ENCODE data around the gene BOD1L2. TPM values are rescaled to one million over a fixed set of nuclear protein-coding genes. Genes with fewer than 3 reads are reported as not detected.

Gene BOD1L2
- not detected for polyA plus RNA-seq (ENCODE audit: insufficient read length)

DNA sequence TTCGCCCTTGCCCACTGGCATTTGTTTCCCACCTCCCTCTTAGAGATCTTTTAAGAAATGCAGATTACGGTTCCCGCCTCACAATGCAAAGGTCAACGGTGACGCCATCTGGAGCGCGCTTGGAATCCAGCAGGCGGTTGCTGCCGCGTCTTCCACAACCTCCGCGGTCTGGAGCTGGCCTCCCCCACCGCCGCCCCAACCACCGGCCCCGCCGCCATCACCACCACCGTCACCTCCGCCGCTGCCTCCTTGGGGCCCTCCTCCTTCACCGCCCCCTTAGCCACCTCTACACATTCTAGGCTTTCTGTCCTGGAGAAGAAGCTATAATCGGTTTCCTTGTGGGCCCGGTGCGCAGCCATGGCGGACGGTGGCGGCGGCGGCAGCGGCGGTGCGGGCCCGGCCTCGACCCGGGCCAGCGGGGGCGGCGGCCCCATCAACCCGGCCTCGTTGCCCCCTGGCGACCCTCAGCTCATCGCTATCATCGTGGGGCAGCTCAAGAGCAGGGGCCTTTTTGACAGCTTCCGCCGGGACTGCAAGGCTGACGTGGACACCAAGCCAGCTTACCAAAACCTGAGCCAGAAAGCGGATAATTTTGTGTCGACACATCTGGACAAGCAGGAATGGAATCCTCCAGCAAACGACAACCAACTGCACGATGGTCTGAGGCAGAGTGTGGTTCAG is at the start of gene BOD1L2:
TSS of gene BOD1L2 (plus strand) at position 132 of the 681 bp plus-strand sequence. CDS start at position 358, 226 bp downstream.
- no peak for DNase-seq (ENCODE audit: low read depth)

- peak; percentile 25 for DNase-seq (ENCODE audit: low read depth)
Measured at GRCh38 chr18:57107140-57107832, 39.6 kb upstream of the BOD1L2 start.

DNA sequence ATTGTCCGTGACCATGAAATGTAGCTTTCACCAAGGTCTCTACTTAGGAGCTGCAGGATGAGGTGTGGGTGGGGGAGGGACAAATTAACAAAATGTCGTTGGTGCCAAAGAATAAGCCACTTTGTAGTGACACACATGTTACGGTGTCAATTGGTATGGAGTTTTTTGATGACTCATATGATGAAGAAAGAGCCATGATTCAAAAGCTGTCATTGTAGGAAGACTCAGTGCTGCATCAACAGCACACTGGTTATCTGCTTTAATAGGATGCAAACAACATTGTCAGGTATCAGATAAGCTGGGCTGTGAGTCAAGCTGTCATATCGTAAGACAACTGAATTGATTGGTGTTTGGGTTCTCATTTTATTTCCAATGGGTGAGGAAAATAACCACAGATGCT is 36.6 kb upstream of the BOD1L2 start:
- no peak for DNase-seq (ENCODE audit: low read depth)

GRCh38 chr18:57113799-57114420 is 33.0 kb upstream of the BOD1L2 start:
- DNase-seq (ENCODE audit: low read depth): no peak

- no peak for DNase-seq (ENCODE audit: low read depth)
Measured at GRCh38 chr18:57116598-57117132, 30.2 kb upstream of the BOD1L2 start.

- DNase-seq (ENCODE audit: low read depth): no peak
Measured at GRCh38 chr18:57121542-57122112, 25.3 kb upstream of the BOD1L2 start.

DNA sequence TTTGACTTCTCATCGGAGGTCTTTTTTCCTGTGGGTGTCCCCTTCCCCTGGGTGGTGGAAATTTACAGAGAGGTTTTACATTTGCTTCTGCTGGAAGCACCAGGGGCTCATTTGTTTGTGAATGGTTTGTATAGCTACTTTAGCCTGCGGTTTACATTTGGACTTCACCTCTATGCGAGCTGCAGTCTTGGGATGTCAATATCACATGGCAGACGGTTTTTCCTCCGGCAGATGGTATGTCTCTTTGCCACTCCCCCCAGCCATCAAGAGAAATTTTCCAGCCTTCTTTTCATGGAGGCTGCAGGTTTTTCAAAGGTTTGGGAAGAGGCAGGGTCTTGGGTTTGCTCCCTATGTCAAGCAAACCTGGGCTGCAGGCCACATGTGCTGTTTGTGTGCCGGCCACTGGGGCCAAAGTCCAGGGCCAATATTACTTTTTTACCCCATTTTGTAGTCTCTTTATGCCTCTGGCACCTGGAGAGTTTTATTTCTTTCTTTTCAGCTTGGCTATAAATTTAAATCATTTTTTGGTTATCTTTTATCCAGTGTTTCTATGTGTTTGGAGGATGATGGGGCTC is 23.9 kb upstream of the BOD1L2 start:
- no peak for DNase-seq (ENCODE audit: low read depth)

DNA sequence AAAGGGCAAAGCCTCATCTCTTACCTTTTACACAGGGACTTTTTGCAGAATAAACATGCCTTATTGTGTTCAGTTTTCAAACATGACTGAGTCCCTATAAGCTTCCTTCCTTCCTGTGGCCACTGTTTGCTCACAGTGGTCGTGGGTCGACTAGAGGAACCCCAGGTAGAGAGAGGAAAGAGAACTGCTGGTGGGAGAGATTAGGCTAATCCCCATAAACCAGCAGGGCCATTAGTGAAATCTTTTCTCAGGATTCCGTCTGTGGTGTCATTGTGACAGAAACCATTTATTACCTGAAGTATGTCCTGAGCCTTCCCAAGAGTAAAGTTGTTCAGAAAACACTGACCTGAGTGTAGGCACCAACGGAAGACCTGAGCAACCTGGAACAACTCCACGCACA is 21.3 kb upstream of the BOD1L2 start:
- no peak for DNase-seq (ENCODE audit: low read depth)

DNA sequence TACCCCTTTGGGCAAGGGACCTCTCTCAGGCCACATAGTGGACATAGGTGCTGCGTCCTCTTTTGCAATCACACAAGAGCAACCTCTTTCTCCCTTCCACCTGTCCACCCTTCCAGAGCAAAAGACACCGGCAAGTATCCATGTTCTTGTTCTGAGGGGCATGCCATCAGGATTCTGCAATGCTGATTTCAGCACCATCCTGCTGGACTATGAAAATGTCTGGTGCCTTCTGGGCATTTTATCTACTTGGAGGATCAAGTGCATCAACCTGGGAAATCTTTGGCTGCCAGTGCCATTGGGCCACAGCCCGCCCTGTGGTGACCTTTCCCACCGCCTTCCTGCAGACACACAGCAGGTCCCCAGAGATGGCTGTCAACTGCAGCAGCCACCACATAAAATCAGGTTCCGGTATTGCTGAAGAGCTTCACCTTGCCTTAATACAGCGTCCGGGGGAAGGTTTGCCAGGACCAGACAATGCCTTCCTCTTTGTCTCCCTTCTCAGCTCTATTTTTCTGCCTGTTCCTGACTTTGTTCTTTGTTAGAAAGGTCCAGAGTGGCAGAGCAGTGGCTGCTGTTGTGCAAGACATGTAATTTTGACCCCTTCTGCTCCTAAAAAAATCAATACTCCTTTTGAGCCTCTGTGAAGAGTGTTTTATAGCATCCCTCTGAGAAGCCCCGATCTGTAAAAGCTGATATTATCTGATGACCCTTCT is 18.5 kb upstream of the BOD1L2 start:
- DNase-seq (ENCODE audit: low read depth): no peak

- DNase-seq (ENCODE audit: low read depth): no peak
Measured at GRCh38 chr18:57131101-57131500, 15.8 kb upstream of the BOD1L2 start.

GRCh38 chr18:57131782-57132181 is 15.1 kb upstream of the BOD1L2 start:
- no peak for DNase-seq (ENCODE audit: low read depth)

DNA sequence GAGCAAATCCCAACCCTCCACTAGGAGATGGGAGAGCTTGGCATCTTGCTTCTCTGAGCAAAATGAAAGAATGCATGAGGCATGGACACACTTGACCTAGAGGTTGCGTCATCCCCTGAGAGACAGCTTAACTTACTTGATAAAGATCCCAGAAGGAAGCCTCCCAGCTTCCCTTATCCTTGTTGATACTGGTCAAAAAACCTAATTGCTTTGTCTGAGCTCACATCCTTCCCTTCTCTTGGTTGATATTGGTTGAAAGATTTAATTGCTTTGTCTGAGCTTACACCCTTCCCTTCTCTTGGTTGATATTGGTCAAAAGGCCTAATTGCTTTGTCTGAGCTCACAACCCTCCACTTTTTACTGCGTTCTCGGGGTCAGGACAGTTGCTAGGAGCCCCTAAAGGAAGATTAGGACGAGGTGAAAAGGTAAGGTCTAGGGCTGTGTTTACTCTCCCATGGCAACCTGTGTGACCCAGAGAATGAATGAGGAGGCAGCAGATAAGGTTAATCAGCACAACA is 12.2 kb upstream of the BOD1L2 start:
- DNase-seq (ENCODE audit: low read depth): no peak

DNA sequence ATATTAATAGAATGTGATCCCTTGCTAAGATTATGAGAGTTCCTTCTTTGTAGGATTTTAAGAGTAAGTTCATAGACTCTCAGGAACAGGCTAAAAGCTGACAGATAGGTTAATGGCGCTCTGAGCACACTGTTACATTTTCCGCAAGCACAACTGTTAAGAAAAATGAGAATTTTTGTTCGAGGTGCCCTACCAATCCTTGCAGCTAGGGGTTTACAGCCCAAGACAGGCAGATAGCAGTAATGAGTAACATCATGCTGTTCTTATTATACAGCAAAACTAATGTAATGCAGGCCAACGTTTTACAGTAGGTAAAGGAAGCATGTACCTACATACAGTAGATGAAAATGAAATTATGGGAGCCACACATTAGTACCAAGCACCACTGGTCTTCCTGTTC is 11.2 kb upstream of the BOD1L2 start:
- DNase-seq (ENCODE audit: low read depth): no peak

DNA sequence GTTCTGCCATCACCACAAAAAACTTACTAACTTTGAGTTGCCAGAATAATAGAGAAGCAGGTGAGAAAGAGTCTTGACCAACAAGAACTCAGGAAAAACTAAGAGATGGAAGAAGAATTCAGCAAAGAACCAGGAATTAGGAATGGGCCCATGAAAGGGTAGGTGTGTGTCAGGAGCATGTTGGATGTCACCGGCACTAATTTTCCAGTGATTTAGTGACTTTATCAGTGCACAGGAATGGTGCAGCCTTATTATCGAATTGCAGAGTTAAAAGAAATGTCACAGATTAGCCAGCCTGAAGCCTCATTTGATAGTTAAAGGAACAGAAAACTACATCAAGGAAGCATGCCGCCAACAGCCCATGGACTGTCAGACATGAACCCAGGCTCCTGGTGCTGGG is 9.0 kb upstream of the BOD1L2 start:
- DNase-seq (ENCODE audit: low read depth): no peak

DNA sequence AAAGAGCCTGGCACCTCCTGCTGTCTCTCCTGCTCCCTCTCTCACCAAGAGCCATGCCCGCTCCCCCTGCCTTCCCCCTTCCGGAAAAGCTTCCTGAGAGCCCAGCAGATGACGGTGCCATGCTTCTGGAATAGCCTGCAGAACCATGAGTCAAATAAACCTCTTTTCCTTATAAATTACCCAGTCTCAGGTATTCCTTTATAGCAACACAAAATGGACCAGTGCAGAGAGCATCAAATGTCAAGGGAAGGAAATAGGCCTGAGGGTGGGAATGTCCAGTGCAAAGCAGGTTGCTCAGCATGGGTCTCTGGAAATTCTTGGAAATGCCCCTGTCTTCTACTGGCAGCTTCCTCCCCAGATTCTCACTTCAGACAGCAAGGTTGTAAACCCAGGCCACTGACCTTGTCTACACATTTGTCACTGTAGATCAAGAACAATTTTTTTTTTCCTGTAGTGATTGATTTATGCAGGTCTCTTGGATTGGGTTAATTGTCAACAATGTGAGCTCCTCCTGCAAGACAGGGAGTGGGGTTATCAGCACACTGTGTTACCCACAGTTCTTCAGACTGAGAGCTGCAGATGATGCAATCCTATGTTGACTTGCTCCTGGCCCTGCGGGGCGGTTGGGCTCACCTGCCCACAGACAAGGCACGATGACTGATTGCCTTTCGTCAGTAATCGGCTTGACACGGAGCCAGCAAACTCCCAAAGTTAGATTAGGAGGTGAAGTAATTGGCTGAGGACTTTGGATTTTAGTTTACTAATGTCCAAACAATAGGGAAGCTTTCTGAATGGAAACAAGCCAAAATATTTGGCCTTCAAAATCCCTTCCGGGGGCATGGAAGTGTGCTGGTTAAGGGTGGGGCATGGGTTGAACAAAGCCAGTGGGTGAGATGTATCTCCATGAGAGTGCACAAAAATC is 5.4 kb upstream of the BOD1L2 start:
- no peak for DNase-seq (ENCODE audit: low read depth)

DNA sequence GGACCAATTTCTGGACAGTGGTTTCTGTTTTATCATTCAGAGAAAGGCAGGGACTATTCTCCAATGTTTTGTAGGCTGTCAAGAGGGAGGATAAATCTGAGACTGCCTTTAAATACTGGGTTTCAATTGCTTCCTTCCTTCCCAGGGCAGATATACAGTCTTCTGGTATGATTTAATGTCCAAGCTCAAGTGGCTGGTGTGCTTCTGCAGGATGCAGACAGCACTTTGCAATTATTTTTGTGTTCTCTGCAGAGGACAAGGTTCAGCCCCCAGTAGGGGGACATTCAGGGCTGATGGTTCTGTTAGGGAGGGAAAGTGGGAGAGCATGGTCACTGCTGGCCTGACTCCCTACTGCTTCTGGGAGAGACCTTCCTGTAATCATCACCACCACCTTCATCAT is 4.6 kb upstream of the BOD1L2 start:
- DNase-seq (ENCODE audit: low read depth): no peak

GRCh38 chr18:57143265-57143664 is 3.6 kb upstream of the BOD1L2 start:
- DNase-seq (ENCODE audit: low read depth): no peak

- no peak for DNase-seq (ENCODE audit: low read depth)
Measured at GRCh38 chr18:57148263-57148662, 1.4 kb downstream of the BOD1L2 start.

- DNase-seq (ENCODE audit: low read depth): no peak
Measured at GRCh38 chr18:57149051-57149450, 2.2 kb downstream of the BOD1L2 start.

DNA sequence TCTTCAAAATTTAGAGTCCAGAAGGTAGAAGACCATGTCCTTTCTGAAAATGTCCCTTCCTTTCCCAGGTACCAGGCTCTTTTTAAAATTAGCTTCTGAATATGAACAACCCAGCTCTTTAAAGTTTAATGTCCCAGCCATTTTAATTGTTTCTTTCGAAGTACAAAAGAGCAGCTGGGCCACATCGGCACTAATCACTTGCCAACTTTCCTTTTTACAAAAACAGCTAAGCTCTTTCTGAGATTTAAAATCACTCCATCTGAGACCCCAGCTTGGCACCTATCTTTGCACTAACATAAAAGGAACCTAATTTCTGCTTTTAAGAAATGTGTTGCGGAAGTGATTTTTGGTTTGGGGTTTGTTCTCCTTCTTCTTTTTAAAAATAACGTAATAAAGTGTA is 2.6 kb downstream of the BOD1L2 start:
- no peak for DNase-seq (ENCODE audit: low read depth)

All from forelimb muscle (tissue), 1 donor.